BJ (cell line): ENCODE data around the gene ALDH1A2. TPM values are rescaled to one million over a fixed set of nuclear protein-coding genes. Genes with fewer than 3 reads are reported as not detected.
A peak's percentile ranks its signal among the peaks of the same experiment; 100 is the strongest.
"Not testable (repeated sequence)": the region's sequence is repeated elsewhere in the genome, so short reads cannot be mapped to it uniquely, and the experiment has no call there.

Experiments used
- CTCF ChIA-PET: fragments of 350-600 bp; formaldehyde crosslinking; extraction: SDS; loops from one replicate; lab custom pipeline; 2021; ENCODE audit warnings: antibody characterized with exemption, inconsistent platforms; lab: Yijun Ruan, JAX
- POLR2A ChIA-PET: fragments of 300-600 bp; sonication (Branson Sonifier 250); formaldehyde crosslinking; extraction: SDS; loops from one replicate; lab custom pipeline; 2021; ENCODE audit warnings: antibody characterized with exemption; lab: Charles Lee
- DNase-seq: peaks from one replicate; pipeline ENCODE4 v3.0.0-alpha.2; 2011; ENCODE audit warnings: low read depth
- H3K27me3 ChIP-seq: 2 replicates; pipeline ENCODE4 v1.6.0; 2011; ENCODE audit warnings: low read length; ENCODE audit not compliant: control insufficient read depth, insufficient read depth
- H3K36me3 ChIP-seq: 2 replicates; pipeline ENCODE4 v1.5.1; 2011; ENCODE audit warnings: low read length; ENCODE audit not compliant: control insufficient read depth, insufficient read depth
- H3K4me3 ChIP-seq: 2 replicates; pipeline ENCODE4 v1.5.1; 2011; ENCODE audit warnings: low read depth, mild to moderate bottlenecking, control low read depth, low read length
- CTCF ChIP-seq: IDR thresholded peaks from 2 replicates; pipeline ENCODE4 v1.5.1; 2011; ENCODE audit warnings: low read depth, mild to moderate bottlenecking, control low read depth, inconsistent platforms, low read length, moderate library complexity; ENCODE audit not compliant: insufficient read depth
- polyA plus RNA-seq: library from polyadenylated mRNA; depleted of rRNA; stranded (reverse); fragments of >200 nt; gene quantifications from 2 replicates; pipeline ENCODE4 v1.2.3, GENCODE V29; 2011

The ALDH1A2 gene
- polyA plus RNA-seq, 1 experiment = 0.50 TPM

- ChIA-PET CTCF (interaction anchor here (1.0 kb wide), 1 partner anchor 12 kb away, joined by 3 read pairs; no protein-coding TSS in a partner anchor), POLR2A (no interaction called here)
- DNase-seq = peak; percentile 11
- no peaks in the 10 kb centered on the region; the same call in 1 of the 2 replicates for H3K27me3 ChIP-seq
- H3K4me3 ChIP-seq = no peak overlapping the region
- TF ChIP-seq CTCF = no peak
- H3K36me3 ChIP-seq = no peaks in the 10 kb centered on the region
Measured at GRCh38 chr15:58081456-58081855, 15.9 kb upstream of the ALDH1A2 start.

- DNase-seq, POLR2A ChIA-PET: not testable (repeated sequence)
Measured at GRCh38 chr15:58080959-58081358, 15.4 kb upstream of the ALDH1A2 start.

GRCh38 chr15:58080398-58080797 is 14.9 kb upstream of the ALDH1A2 start:
- no peak for DNase-seq
- TF ChIP-seq CTCF = no peak
- ChIA-PET POLR2A (no interaction called here), CTCF (interaction anchor here (1.0 to 2.8 kb wide), 3 partner anchors 10 to 520 kb away, joined by 3 to 9 read pairs (median 3); no protein-coding TSS in a partner anchor)
- H3K27me3 ChIP-seq = no peaks in the 10 kb centered on the region; the same call in 1 of the 2 replicates
- H3K36me3 ChIP-seq = no peaks in the 10 kb centered on the region
- no peak overlapping the region for H3K4me3 ChIP-seq

More at GRCh38 chr15:58080959-58081358, 15.4 kb upstream of the ALDH1A2 start:
- H3K27me3 ChIP-seq, H3K4me3 ChIP-seq, H3K36me3 ChIP-seq: not testable (repeated sequence)
- CTCF ChIA-PET = interaction anchor here (1.0 to 2.8 kb wide), 2 partner anchors 11 to 14 kb away, joined by 3 to 9 read pairs; no protein-coding TSS in a partner anchor

GRCh38 chr15:58078591-58078990 is 13.1 kb upstream of the ALDH1A2 start:
- CTCF ChIA-PET = interaction anchor here (2.0 to 2.8 kb wide), 2 partner anchors 12 to 104 kb away, joined by 9 to 14 read pairs; no protein-coding TSS in a partner anchor
- H3K27me3 ChIP-seq = no peaks in the 10 kb centered on the region; the same call in 1 of the 2 replicates
- no peaks in the 10 kb centered on the region for H3K36me3 ChIP-seq
- no peak for DNase-seq
- no peak for TF ChIP-seq CTCF
- POLR2A ChIA-PET = no interaction called here
- H3K4me3 ChIP-seq = no peak overlapping the region

GRCh38 chr15:58077427-58077826 is 11.9 kb upstream of the ALDH1A2 start:
- Histone ChIP-seq H3K4me3 (no peak overlapping the region), H3K27me3 (no peaks in the 10 kb centered on the region; the same call in 1 of the 2 replicates), H3K36me3 (no peaks in the 10 kb centered on the region)
- ChIA-PET POLR2A (interaction anchor here (0.6 kb wide), 1 partner anchor 177 kb away, joined by 3 read pairs; no protein-coding TSS in a partner anchor), CTCF (interaction anchor here (0.6 to 2.0 kb wide), 8 partner anchors 8 to 518 kb away, joined by 3 to 14 read pairs (median 4); no protein-coding TSS in a partner anchor)
- DNase-seq = no peak
- no peak for TF ChIP-seq CTCF

- no peak overlapping the region for H3K4me3 ChIP-seq
- no peak for DNase-seq
- no peaks in the 10 kb centered on the region; the same call in 1 of the 2 replicates for H3K27me3 ChIP-seq
- CTCF ChIA-PET = interaction anchor here (1.2 kb wide), 1 partner anchor 513 kb away, joined by 3 read pairs; no protein-coding TSS in a partner anchor
- no peaks in the 10 kb centered on the region for H3K36me3 ChIP-seq
- TF ChIP-seq CTCF = no peak
- POLR2A ChIA-PET = no interaction called here
Measured at GRCh38 chr15:58074452-58074851, 8.9 kb upstream of the ALDH1A2 start.
